Suprapubic skin (tissue), 3 donors: Measurements from ENCODE around the gene PTCH1.

Experiments
- EP300 ChIP-seq: sonication (generic); formaldehyde crosslinking; IDR thresholded peaks from one replicate; pipeline ENCODE4 v1.6.1; 2017; ENCODE audit warnings: antibody characterized with exemption
- TF ChIP-seq, protein P1 (sequence below), 2 donors: fragments of 200-600 bp in 1 of 2; fragments of 450-650 bp in 1 of 2; sonication (generic) in 1 of 2; IDR thresholded peaks; one replicate each; pipeline ENCODE4 v1.5.1; 2016 to 2019; ENCODE audit warnings: antibody characterized with exemption in 2 of 2, mild to moderate bottlenecking in 1 of 2, moderate library complexity in 1 of 2

DNA sequence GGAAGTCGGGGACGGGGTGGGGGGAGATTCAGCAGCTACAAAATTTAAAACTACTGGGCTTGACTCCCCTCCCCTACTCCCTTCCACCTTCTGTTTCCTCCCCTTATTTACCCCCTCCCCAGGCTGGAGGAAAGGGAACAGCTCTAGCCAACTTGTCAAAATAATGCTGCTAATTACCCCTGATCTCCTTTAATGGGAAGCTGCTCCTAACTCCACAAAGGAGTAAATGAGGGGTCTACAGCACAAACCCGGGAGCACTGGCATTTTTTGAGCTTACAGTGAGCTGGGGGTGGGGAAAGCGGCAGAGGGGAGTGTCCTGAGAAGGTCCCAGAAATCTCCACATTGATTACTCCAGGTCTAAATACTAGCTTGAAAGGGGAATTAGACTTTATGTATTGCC, 3.1 kb downstream of the PTCH1 start:
- TF ChIP-seq, protein P1, sequence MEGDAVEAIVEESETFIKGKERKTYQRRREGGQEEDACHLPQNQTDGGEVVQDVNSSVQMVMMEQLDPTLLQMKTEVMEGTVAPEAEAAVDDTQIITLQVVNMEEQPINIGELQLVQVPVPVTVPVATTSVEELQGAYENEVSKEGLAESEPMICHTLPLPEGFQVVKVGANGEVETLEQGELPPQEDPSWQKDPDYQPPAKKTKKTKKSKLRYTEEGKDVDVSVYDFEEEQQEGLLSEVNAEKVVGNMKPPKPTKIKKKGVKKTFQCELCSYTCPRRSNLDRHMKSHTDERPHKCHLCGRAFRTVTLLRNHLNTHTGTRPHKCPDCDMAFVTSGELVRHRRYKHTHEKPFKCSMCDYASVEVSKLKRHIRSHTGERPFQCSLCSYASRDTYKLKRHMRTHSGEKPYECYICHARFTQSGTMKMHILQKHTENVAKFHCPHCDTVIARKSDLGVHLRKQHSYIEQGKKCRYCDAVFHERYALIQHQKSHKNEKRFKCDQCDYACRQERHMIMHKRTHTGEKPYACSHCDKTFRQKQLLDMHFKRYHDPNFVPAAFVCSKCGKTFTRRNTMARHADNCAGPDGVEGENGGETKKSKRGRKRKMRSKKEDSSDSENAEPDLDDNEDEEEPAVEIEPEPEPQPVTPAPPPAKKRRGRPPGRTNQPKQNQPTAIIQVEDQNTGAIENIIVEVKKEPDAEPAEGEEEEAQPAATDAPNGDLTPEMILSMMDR (IDR thresholded peaks at IDR 0.05), result no peak
- TF ChIP-seq EP300, result no peak
